ENCODE measurements around the gene PARD3.

DNA sequence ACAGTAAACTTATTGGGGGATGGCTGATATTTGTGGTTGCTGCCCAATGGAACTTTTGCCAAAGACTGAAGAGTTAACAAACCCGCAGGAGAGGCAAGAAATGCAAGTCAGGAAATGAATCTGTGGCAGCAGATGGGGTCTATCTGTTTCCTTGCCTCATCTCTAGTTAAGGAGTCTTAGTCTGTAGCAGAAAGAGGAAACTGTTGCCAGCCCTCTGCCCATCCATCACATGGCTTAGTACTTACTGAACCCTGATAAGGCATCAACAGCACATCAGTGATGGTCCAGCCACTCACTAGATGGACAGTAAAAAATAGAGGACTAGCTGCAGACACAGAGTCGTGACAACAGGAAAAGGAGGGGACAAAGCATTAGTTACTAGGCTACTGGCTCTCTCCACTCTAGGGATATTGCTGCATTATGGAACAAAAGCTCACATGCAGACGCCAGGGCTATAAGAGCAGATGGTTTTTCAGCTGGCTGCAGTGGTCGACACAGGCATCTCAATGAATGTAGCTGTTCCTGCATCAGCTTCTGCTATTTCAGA is 614.7 kb downstream of the PARD3 start:
- no peak for TF ChIP-seq POLR2A (IDR thresholded peaks at IDR 0.05)
- no peak for TF ChIP-seq CTCF (IDR thresholded peaks at IDR 0.05)
